HG03521 (cell line): ENCODE measurements around the gene RPS19BP1.

Experiments
- ATAC-seq: cut with Tn5 transposase; IDR thresholded peaks from one replicate; pipeline ENCODE4 v1.9.1; 2021; ENCODE audit warnings: mild to moderate bottlenecking, moderate library complexity; ENCODE audit not compliant: unreplicated experiment

The RPS19BP1 gene

DNA sequence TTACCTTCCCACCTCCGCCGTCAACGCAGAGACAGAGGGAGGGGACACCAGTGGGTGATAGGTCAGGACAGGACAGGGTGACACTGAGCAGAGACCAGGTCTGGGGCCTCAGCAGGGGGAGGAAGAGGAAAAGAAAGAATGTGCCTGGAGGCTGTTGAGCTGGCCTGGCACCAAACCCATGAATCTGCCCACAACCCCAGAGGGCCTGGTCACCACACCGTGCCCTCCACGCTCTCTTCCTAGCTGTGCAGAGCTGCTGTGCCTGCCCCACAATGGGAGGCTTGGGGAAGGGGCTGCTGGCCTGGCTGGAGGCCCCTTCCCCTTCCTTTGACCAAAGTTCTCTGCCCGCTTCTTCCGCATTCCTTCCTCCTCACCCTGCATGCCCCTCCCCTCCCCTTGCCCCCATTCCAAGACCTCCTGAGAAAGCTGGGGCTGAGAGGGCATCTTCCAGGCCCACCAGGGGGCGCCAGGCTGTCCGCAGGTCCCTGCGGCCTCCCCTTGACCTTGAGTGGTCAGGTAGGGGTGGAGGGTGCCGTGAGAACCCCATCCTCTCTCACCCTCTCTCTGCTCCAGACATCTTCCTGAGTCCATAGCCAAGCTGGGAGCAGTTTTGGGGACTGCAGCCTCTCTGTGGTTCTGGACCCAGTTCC is 27.0 kb upstream of the RPS19BP1 start:
- no peak for ATAC-seq

DNA sequence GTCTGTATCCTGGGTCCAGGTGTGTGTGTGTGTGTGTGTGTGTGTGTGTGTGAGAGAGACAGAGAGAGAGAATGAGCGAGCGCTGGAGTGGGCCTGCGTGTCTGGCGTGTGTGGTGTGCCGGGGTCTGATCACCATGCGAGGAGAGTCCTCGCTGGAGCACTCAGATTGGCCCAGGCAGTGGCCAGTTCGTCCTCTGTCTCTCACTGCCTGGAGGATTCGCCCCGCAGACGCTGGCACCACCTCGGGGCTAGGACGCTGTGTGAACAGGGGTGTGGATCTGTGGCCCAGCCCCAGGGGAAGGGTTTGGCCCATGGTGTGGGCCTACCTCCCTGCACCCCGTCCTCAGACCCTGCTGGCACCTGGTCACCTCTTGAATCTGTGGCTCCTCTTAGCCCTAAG is 26.4 kb upstream of the RPS19BP1 start:
- ATAC-seq: no peak

DNA sequence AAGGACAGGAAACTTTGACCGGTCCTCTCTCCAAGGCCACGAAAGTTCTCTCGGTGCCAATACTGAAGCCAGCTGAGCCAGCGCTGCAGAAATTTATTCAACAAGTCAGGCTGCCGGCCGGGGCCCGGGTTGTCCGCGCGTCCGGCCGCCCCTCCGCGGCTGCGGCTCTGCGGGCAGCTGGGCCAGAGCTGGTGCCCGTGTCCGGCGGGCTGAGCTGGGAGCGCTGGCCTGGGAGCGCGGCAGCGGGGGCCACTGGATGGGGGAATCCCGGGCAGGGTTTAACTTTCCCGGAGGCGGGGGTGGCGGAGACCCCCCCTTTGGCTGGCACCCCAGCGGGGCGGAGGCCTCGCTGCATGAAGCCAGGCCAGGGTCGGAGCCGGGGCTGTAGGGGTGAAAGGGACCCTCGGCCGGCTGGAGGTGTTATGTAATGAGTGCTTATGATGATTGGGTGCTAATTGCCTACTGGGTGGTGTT is 25.7 kb upstream of the RPS19BP1 start:
- no peak for ATAC-seq

DNA sequence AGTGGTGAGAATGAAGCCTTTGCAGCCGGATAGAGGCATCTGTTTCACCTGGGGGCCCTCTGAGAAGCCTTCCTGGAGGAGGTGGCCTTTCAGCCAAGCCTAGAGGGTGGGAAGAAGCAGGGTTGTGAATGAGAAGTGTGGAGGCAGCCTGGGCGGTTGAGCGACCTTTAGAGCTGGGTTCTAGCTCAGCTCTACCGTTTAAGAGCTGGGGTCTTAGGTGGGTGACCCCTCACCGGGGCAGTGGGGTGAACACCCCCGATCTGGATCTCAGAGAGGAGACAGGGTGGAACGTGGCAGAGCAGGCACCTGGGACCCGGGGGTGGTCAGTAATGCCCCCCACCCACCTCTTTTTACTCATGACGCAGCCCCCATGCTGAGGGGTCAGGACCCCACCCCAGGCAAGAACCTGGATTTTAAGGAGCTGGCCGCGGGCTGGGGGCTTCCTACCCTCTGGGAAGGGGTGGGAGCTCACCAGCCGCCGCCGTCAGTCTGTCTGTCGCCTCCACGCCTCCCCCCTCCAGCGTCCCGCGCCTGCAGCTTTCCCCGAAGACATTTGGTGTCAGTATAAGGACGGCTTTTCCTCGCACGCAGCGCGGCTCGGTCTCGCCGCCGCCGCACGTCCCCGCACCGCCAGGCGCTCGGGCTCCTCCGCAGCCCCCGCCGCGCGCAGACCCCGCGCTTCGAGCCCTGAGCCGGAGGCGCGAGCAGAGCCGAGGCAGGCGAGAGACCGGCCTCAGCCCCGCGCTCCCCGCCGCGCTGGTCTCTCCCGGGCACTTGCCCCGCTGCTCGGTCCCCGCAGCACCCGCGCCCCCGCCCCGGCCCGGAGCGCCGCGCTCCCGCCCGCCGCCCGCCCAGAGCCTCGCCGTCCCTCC is 24.7 kb upstream of the RPS19BP1 start:
- ATAC-seq: no peak

DNA sequence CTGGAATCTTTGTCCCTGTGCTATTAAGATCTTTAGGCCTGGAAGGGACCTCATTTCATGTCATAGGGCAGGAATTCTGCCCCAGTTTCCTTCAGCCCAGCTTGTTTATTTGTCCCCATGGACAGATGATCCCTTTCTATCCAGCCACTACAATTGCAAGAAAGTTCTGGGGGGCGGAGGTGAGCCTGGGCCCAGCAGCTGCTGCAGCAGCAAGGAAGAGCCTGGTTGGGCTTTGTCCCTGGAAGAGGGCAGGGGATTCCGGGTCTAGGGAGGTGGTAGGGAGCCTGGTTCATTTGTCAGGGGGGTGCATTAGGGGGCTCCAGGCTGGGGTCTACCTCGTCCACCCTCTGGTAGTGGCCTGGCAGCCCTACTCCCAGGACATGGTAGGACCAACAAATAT is 21.6 kb upstream of the RPS19BP1 start:
- ATAC-seq: no peak

DNA sequence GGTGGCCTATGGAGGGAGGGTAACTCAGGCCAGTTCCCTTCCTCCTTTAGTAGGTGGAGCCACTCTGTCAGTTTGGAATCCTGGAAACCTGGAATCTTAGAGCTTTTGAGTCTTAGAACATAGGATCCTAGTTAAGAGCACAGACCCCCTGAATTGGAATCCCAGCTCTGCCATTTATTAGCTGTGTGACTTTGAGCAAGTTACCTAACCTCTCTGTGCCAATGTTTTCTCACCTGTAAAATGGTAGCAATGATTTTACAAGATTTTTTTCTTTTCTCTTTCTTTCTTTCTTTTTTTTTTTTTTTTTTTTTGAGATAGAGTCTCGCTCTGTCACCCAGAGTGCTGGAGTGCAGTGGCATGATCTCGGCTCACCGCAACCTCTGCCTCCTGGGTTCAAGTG is 20.9 kb upstream of the RPS19BP1 start:
- no peak for ATAC-seq

DNA sequence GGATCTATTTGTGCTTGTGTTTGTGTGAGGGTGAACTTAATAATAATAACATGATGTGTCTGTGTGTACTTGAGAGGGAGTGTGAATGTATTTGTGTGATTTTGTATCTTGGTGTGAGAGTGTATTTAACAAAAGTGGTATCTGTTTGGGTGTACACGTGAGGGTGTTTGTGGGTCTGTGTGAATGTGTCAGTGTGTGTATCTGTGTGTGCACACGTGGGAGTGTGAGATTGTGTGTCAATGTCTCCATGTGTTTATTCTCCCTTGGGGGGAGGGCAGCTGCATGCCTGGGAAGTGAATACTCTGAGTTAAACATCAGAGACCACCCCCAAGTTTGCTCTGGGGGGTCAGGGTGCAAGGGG is 15.0 kb upstream of the RPS19BP1 start:
- ATAC-seq: no peak

DNA sequence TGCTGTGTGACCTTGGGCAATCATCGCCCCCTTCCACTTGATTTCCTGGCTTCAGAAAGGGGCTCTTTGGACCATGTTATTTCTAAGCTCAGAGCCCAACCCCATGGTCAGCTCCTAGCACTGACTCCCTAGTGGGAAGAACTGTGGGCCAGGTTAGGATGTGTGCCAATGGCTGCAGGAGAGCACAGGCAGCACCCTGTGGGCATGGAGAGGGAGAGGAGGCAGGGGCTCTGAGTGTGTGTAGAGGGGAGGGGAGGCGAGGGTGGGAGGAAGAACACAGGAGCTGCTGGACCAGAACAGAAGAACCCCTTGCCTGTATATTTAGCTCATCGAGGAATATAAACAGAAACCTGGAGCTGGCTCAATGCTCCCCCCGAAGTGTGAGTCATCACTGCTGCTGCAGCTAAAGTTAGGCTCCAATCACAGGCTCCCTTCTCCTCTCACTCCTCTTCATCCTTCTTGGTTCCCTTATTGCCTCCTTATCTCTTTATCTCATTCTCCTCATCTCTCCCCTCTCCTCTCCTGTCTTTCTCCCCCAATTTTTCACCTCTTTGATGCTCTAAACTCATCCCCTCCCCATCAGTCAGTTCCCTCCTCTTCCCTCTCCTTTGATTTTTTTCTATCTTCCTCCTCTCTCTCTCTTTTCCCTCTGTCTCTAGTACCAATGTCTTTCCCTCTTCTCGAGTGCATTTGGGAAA is 14.5 kb upstream of the RPS19BP1 start:
- ATAC-seq: no peak

DNA sequence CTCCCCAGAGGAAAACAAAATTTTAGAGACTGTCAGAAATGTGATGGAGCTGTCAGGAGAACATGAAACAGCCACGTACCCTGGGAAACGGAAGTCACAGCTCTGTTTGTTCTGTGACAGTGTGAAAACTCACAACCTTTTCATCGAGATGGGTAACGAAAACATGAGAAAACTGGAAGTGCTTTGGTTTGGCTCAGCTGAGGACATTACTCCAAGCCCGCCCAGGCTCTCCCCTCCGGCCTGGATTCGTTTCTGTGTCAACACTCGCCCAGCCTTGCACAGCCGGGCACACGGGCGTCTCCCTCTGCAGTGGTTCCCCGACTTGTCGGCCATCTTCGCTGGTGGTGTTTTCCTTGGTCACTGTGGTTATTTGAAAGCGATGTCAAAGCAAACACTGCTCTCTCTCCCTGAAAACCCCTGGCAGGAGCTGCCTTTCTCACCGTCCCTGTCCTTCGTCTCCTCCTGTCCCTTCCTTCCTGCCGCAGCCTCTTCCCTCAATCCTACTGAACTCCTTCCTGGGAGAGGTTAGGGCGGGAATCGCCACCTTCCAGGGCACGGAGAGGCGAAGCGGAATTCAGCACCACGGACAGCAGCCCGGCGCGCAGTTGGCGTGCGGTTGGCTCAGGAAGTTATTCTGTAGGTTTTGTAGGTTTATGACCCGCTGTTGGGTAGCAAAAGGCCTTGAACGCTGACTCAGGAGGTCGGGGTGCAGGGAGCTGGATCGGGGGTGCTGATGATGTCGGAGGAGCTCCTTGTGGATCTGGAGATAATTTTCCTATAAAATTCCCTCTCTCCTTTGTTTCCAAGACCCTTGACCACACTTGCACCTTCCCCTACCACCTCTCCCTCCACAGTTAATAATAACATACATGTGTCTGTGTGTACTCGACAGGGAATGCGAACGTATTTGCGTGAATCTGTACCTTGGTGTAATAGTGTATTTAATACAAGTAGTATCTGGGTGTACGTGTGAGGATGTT is 13.1 kb upstream of the RPS19BP1 start:
- no peak for ATAC-seq

DNA sequence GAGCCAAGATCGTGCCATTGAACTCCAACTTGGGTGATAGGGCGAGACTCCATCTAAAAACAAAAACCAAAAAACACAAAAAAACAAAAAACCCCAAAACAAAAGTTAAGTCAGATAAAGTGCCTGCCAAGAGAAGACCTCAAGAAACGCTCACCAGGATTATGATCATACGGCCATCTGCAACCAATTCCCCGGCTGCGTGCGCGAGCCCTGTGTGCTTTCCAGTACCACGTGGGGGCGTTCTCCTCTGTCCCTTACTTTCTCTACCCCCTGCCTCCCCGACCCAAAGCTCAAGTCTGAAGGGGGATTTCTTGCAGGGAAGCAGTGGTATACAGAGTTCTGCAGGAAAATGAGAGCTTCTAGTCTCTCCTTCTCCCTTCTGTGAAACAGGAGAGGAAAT is 10.5 kb upstream of the RPS19BP1 start:
- ATAC-seq: no peak

DNA sequence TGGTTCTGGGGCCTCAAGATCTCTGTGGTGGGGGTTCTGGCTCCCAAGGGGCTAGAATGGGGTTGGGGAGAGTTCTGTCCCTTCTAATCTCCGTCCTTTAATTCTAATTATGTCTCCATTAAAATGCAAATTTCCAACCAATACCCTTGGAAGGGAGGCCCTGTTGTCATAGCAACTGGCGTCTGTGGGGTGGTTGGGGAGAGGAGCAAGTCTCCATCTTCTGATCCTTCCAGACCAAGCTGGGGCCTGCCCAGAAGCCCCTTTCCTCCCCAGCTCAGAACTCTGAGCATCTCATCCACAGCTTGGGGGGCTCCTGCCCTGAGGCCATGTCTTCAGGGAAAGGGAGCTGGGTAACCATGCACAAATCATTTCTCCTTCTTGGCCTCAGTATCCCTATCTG is 5.4 kb upstream of the RPS19BP1 start:
- no peak for ATAC-seq

DNA sequence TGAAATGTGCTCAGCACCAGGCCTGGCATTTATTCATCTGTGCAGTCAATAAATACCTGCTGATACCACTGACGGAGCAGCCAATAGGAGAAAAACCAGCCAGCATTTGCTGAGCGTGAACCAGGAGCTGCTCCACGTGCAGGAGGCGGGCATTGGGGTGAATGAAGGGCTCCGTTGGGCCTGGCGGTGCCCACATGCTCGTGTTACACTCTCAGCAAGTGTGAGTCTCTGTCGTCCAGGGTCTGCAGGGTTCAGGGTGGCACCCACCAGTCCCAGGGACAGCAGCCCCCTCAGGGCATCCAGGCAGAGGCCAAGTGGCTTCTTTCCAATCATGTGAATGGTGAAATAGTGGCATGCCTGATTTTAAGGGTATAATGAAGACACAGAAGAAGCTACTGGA is 4.2 kb upstream of the RPS19BP1 start:
- ATAC-seq: no peak

DNA sequence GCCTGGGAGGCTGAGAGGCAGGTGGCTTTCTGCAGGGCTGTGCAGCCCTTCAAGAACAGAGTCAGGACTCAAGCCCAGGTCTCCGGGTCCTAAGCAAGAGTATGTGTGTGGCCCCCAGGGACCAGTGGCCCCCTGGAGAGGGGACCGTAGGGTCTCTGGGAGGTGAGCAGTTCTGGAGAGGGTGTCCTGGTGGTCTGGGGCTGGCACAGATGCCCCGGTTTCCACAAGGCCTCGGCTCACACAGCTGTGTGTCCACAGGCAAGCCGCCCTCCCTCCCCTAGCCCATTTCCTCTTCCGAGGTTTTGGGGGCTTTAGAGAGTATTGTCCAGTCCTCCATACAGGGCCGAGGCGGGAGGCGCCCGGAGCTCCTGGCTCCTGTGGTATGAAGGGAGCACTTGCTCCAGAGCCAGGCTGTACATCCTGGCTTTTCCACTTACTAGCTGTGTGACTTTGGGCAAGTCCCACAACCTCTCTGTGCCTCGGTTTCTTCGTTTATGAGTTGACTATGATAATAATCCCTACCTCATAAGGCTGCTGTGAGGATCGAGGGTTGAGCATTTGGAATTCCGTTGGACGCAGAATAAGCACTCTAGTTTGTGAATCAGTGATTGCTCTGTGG is 3.4 kb upstream of the RPS19BP1 start:
- ATAC-seq: no peak

DNA sequence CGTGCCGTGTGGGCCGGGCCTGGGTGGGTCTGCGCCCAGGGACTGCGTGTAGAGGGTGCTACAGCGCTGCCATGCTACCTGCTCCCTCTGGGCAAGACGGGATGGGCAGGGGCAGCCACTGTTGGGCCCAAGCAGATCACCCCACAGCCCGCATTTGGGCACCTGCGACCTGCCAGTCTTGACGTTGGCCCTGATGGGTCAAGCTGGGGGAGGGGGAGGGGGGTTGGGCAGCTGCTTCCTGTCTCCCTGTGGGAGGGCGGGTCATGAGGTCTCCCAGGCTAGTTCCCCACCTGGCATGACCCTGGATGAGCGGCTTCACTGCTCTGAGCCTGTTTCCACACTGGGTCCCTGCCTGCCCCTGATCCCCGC is 2.8 kb upstream of the RPS19BP1 start:
- ATAC-seq: no peak

DNA sequence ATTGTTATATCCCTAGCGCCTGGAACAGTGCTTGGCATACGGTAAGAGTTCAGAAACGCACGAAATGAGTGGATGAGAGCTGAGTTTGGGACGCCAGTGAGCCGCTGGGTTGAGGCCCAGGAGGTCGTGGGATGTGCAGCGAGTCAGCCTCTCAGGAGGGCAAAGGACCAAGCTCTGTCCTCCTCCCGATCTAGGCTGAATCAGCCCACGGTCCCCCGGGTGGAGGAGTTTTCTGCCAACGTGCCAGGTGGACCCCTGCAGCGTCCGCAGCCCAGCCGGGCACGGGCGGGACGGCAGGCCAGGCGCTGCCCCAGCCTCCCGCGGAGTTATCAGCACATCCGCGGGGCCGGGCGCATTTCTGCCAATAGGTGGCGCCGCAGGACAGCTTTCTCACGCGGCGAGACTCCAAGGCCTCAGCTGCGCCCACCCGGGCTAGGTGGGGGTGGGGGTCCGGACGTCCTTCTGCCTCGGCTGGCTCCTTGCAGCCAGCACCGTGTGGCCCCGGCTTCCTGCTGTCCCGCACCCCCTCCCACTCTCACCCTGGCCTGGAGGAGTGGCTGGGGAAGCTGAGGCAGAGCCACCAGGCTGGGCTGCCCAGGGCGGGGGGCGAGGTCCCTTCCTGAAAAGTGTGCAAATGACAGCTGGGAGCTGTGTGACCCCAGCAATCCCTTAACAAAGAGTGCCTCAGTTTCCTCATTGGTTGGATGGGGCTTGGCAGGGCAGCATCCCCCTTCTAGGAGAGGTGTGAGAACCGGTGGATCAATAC is 2.2 kb upstream of the RPS19BP1 start:
- no peak for ATAC-seq

DNA sequence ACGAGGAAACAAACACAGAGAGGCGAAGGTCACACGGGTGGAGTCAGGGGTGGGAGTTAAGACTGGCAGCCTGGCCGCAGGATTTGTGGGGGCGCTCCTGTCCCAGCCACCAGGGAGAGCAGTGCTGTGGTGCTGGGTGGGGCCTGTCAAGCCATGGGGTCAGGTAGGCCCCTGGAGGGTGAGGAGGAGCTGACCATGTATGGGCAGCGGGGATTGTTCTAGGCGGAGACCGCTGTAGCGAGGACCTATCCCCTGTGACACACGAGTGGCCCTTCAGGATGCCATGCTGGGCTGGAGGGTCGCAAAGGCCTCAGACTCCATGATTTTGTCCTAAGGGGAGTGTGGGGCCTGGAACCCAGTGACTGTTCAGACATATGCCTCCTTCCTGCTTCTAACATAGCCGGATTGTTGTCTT is 1.6 kb upstream of the RPS19BP1 start:
- ATAC-seq: no peak

DNA sequence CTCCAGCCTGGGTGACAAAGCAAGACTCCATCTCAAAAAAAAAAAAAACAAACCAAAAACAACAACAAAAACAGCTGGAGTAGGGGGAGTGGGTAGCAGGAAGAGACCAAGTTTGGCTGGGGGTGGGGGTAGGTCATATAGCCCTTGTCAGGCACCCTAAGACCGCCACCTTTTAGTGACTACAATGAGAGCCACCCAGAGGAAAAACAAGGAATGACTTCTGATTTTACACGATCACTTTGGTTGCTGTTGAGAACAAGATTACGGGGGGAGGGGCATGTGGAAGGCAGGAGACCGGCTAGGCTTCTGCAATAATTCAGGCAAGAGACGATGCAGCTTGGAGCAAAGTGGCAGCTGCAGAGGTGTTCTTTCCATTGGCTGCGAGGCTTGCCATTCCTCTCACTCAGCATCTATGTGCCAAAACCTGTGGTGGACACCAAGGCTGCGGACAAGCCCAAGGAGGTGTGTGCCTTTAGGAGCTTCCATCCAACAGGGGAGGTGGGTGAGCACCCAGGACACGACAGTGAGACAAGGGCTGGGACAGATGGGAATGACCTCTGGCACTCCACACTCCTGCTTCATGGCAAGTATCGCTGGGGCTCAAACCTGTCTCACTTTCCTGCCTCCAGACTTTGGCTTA is 1.7 kb downstream of the RPS19BP1 start:
- no peak for ATAC-seq

DNA sequence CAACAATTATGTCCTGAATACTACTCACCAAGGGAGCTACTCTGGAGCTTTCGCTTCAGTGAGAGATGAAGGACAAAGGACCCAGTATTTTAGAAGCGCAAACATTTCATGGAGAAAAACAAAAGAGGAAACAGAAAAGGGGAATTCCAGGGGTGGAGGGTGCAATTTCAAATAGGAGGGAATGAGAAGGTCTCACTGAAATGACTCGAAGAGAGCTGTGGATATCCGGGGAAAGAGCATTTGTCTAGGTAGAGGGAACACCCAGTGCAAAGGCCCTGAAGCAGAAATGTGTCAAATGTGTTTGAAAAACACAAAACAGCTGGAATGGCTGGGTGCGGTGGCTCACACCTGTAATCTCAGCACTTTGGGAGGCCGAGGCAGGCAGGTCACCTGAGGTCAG is 2.4 kb downstream of the RPS19BP1 start:
- ATAC-seq: no peak

DNA sequence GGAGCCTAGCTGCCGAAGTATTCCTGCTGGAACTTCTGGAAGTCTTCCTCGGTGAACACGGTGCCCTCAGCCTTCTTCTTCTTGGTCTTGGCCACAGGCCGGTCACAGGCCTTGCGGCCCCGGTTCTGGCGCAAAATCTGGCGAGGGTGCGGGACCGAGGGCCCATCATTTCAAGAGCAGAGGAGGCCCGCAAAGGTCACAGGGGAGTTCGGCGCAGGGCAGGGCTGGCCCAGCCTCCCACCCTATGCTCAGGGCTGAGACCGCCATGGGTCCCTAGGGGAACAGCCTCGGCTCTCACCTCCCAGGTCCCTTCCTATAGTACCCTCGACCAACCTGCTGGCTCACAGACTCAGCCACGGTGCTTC is 3.1 kb downstream of the RPS19BP1 start:
- no peak for ATAC-seq
